Loucy (cell line): ENCODE data around the gene PHKB.

Experiments used
- H2AFZ ChIP-seq: fragments of 200-600 bp; sonication (generic); 2 replicates; pipeline ENCODE4 v1.6.0; 2016; ENCODE audit warnings: antibody characterized with exemption, mild to moderate bottlenecking, low read length, moderate library complexity
- H3F3A ChIP-seq: fragments of 200-600 bp; 2 replicates; pipeline ENCODE4 v1.6.0; 2016; ENCODE audit warnings: antibody characterized with exemption, low read depth, mild to moderate bottlenecking
- H3K27me3 ChIP-seq: fragments of 200-600 bp; sonication (generic); 2 replicates; pipeline ENCODE4 v1.6.1; 2014; ENCODE audit warnings: low read length, mild to moderate bottlenecking; ENCODE audit not compliant: insufficient read depth, poor library complexity, severe bottlenecking
- H3K36me3 ChIP-seq: fragments of 200-600 bp; sonication (generic); 2 replicates; pipeline ENCODE4 v1.6.1; 2016; ENCODE audit warnings: low read length; ENCODE audit not compliant: insufficient read depth
- H3K4me1 ChIP-seq: fragments of 200-600 bp; sonication (generic); 2 replicates; pipeline ENCODE4 v1.5.1; 2014; ENCODE audit warnings: low read length, mild to moderate bottlenecking; ENCODE audit not compliant: insufficient read depth, poor library complexity, severe bottlenecking
- H3K4me2 ChIP-seq: fragments of 200-600 bp; sonication (generic); 2 replicates; pipeline ENCODE4 v1.6.0; 2014; ENCODE audit warnings: antibody characterized with exemption, low read length, low read depth, mild to moderate bottlenecking; ENCODE audit not compliant: poor library complexity, severe bottlenecking
- H3K4me3 ChIP-seq: fragments of 200-600 bp; sonication (generic); 2 replicates; pipeline ENCODE4 v1.5.1; 2014; ENCODE audit warnings: low read length, mild to moderate bottlenecking, mixed read lengths; ENCODE audit not compliant: poor library complexity, severe bottlenecking
- H3K79me2 ChIP-seq: fragments of 200-600 bp; sonication (generic); 2 replicates; pipeline ENCODE4 v1.6.1; 2014; ENCODE audit warnings: low read length; ENCODE audit not compliant: insufficient read depth
- H3K9ac ChIP-seq: fragments of 200-600 bp; sonication (generic); 2 replicates; pipeline ENCODE4 v1.6.0; 2014; ENCODE audit warnings: mild to moderate bottlenecking, low read depth, low read length, moderate library complexity; ENCODE audit not compliant: poor library complexity, severe bottlenecking
- H3K9me2 ChIP-seq: fragments of 200-600 bp; sonication (generic); replicated peaks from 2 replicates; pipeline ENCODE4 v1.6.1; 2016; ENCODE audit warnings: low read depth, low read length, mixed read lengths
- H3K9me3 ChIP-seq: fragments of 200-600 bp; sonication (generic); 2 replicates; pipeline ENCODE4 v1.6.1; 2014; ENCODE audit warnings: mild to moderate bottlenecking, antibody characterized with exemption, low read length, low read depth; ENCODE audit not compliant: insufficient read depth
- H4K20me1 ChIP-seq: fragments of 200-600 bp; sonication (generic); 2 replicates; pipeline ENCODE4 v1.6.0; 2014; ENCODE audit warnings: antibody characterized with exemption, low read length, mild to moderate bottlenecking; ENCODE audit not compliant: insufficient read depth, poor library complexity, severe bottlenecking
- EZH2phosphoT487 ChIP-seq: fragments of 200-600 bp; IDR thresholded peaks from 2 replicates; pipeline ENCODE4 v1.6.1; 2018; ENCODE audit warnings: antibody characterized with exemption, mild to moderate bottlenecking, moderate library complexity, borderline replicate concordance
- TF ChIP-seq, protein P1 (sequence below): fragments of 200-600 bp; sonication (generic); conservative IDR thresholded peaks from 2 replicates; pipeline ENCODE4 v1.5.1; 2014; ENCODE audit warnings: mild to moderate bottlenecking, antibody characterized with exemption, low read length

Gene PHKB

DNA sequence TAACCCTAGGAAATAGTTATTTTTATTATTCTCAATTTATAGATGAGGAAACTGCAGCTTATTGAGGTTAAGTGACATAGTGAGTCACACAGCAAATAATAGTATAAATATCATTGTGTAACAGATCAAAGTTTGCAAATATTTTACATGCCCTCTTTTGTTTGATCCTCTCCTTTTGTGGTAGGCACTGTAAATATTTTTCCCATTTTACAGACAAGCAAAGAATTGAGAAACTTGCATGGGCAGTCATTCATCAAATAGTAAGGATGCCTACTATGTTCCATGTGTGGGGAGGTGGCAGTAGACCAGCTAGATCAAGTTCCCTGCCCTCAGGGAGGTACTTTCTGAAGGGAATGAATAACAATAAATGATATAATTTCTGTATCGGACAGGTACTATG lies 173.0 kb downstream of the PHKB start:
- no peaks in the 10 kb centered on the region for H3K27me3 ChIP-seq
- H3K79me2 ChIP-seq, result no peaks in the 10 kb centered on the region
- H3K9me3 ChIP-seq, result no peaks in the 10 kb centered on the region
- no peak overlapping the region for H3K9ac ChIP-seq
- no peaks in the 10 kb centered on the region for H3K4me1 ChIP-seq
- no peaks in the 10 kb centered on the region for H4K20me1 ChIP-seq
- TF ChIP-seq EZH2phosphoT487, result no peak
- TF ChIP-seq, protein P1, sequence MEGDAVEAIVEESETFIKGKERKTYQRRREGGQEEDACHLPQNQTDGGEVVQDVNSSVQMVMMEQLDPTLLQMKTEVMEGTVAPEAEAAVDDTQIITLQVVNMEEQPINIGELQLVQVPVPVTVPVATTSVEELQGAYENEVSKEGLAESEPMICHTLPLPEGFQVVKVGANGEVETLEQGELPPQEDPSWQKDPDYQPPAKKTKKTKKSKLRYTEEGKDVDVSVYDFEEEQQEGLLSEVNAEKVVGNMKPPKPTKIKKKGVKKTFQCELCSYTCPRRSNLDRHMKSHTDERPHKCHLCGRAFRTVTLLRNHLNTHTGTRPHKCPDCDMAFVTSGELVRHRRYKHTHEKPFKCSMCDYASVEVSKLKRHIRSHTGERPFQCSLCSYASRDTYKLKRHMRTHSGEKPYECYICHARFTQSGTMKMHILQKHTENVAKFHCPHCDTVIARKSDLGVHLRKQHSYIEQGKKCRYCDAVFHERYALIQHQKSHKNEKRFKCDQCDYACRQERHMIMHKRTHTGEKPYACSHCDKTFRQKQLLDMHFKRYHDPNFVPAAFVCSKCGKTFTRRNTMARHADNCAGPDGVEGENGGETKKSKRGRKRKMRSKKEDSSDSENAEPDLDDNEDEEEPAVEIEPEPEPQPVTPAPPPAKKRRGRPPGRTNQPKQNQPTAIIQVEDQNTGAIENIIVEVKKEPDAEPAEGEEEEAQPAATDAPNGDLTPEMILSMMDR, result no peak
- H2AFZ ChIP-seq, result no peak overlapping the region
- peaks cover 10% of the 10 kb centered on the region; the same call in 1 of the 2 replicates for H3K36me3 ChIP-seq
- no peak overlapping the region for H3K4me2 ChIP-seq
- no peaks in the 10 kb centered on the region for H3K9me2 ChIP-seq
- no peak overlapping the region for H3K4me3 ChIP-seq
- no peaks in the 10 kb centered on the region for H3F3A ChIP-seq

DNA sequence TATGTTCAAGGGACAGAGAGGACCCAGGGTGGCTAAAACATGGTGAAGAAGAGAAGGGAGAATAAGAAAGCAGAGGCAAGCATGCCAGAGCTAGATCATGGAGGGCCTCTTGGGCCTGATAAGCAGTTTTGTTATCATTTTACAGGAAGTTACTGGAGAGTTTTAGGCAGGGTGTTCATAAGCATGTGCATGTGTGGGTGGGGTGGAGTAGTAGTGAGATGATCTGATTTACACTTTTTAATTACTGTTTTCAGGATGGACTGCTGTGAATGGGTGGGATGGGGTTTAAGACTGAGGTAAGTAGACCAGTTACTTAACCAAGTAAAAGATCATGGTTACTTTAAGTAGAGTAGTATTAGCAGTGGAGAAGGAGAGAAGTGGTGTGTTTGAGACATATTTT lies 173.6 kb downstream of the PHKB start:
- Histone ChIP-seq H3K9me2 (no peaks in the 10 kb centered on the region), H3K4me2 (no peak overlapping the region), H3K27me3 (no peaks in the 10 kb centered on the region), H3K9ac (no peak overlapping the region), H4K20me1 (no peaks in the 10 kb centered on the region), H2AFZ (no peak overlapping the region), H3K79me2 (no peaks in the 10 kb centered on the region), H3K4me1 (no peaks in the 10 kb centered on the region), H3K4me3 (no peak overlapping the region), H3F3A (no peaks in the 10 kb centered on the region), H3K9me3 (no peaks in the 10 kb centered on the region), H3K36me3 (peaks cover 10% of the 10 kb centered on the region; the same call in 1 of the 2 replicates)
- TF ChIP-seq EZH2phosphoT487, result no peak
- TF ChIP-seq, protein P1, result no peak

- Histone ChIP-seq H3K27me3 (no peaks in the 10 kb centered on the region), H3K36me3 (peaks cover 10% of the 10 kb centered on the region; the same call in 1 of the 2 replicates), H3K9me2 (no peaks in the 10 kb centered on the region), H2AFZ (no peak overlapping the region), H3K79me2 (no peaks in the 10 kb centered on the region), H3F3A (no peaks in the 10 kb centered on the region), H3K9me3 (no peaks in the 10 kb centered on the region), H4K20me1 (no peaks in the 10 kb centered on the region), H3K4me1 (no peaks in the 10 kb centered on the region), H3K4me3 (no peak overlapping the region), H3K9ac (no peak overlapping the region), H3K4me2 (no peak overlapping the region)
- no peak for TF ChIP-seq EZH2phosphoT487
- TF ChIP-seq, protein P1, result no peak
Measured at GRCh38 chr16:47636501-47637099, 175.5 kb downstream of the PHKB start.
